ENCODE measurements around the gene LMF1.

DNA sequence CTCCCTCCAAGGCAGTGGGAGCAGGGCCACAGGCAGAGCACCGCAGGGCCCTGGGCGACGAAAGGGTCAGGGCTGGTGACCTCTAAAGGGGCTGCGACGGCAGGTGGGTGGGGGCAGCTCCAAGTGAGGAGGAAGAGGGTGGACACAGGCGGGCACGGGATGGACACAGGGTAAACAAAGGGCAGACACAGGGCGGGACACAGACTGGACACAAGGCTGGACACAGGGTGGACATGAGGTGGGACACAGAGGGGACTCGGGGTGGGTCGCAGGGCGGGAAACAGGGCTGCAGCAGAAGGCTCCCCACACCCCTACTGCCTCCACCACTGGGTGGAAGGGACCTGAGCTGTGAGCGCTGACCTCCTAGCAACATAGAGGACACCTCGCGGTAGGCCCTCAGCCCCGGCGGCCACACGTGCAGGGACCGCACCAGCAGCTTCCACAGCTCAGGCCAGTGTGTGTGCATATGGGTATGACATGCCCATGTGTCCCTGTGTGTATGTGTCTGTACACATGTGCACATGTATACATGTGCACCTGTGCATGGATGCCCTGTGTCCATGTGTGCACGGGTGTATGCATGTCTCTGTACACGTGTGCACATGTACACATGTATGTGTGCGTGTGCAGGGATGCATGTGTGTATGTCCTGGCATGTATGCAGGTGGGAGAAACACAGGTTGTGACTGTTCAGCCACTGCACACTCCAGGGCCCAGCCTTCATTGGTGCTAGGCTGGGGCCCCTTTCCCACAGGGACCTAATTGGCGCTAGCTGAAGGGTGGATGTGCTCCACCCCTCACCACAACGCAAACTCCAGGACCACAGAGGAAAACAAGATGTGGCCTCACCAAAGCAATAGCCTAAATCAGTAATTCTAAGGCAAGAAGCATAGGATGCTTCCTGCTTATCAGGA is 7.6 kb downstream of the LMF1 start:
- TF ChIP-seq, protein P1, sequence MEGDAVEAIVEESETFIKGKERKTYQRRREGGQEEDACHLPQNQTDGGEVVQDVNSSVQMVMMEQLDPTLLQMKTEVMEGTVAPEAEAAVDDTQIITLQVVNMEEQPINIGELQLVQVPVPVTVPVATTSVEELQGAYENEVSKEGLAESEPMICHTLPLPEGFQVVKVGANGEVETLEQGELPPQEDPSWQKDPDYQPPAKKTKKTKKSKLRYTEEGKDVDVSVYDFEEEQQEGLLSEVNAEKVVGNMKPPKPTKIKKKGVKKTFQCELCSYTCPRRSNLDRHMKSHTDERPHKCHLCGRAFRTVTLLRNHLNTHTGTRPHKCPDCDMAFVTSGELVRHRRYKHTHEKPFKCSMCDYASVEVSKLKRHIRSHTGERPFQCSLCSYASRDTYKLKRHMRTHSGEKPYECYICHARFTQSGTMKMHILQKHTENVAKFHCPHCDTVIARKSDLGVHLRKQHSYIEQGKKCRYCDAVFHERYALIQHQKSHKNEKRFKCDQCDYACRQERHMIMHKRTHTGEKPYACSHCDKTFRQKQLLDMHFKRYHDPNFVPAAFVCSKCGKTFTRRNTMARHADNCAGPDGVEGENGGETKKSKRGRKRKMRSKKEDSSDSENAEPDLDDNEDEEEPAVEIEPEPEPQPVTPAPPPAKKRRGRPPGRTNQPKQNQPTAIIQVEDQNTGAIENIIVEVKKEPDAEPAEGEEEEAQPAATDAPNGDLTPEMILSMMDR (IDR thresholded peaks at IDR 0.05; ENCODE audit: low read depth, low read length) = no peak
- TF ChIP-seq POLR2A (IDR thresholded peaks at IDR 0.05; ENCODE audit: extremely low read depth, insufficient read length) (no peak), MYC (IDR thresholded peaks at IDR 0.05; ENCODE audit: low read depth, low read length) (no peak)
